GM18520 (cell line): Measurements from ENCODE around the gene IL17RD.

ENCODE experiments used
- ATAC-seq: cut with Tn5 transposase; IDR thresholded peaks from one replicate; pipeline ENCODE4 v1.9.1; 2021; ENCODE audit not compliant: unreplicated experiment

The IL17RD gene

DNA sequence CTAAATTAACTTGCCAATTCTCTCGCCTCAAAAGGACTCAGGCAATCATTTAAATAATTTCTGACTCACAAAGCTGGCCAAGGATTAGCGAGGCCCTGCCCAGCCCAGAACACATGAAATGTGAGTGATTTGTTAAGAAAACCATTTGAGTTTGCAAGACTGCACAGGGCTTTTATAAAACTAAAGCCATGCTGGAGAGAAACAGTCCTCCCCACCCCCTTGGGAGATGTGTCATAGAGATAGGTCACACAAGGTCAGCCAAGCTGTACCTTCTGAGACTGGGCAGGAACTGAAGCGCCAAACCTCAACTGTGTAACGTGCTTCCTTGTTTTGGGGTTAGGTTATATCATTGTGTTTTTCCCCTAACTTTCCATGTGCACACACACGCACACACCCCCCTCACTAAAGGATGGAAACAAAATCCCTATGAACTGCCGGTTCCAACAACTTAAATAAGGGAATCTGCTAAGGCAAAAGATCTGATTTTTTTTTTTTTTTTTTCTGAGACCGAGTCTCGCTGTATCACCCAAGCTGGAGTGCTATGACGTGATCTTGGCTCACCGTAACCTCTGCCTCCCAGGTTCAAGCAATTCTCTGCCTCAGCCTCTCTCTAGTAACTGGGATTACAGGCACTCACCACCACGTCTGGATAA lies 96.6 kb downstream of the IL17RD start:
- peak; percentile 96 for ATAC-seq

DNA sequence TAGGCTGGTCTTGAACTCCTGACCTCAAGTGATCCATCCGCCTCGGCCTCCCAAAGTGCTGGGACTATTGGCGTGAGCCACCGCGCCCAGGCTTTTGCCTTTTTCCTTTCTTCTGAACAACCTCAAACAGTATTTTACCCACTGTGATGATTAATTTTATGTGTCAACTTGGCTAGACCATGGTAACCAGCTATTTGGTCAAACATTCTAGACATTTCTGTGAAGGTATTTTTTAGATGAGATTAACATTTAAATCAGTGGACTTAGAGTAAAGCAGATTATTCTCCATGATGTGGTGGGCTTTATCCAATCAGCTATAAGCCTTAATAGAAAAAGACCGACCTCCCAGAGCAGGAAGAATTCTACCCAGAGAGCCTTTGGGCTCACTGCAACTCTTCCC lies 98.7 kb downstream of the IL17RD start:
- no peak for ATAC-seq

DNA sequence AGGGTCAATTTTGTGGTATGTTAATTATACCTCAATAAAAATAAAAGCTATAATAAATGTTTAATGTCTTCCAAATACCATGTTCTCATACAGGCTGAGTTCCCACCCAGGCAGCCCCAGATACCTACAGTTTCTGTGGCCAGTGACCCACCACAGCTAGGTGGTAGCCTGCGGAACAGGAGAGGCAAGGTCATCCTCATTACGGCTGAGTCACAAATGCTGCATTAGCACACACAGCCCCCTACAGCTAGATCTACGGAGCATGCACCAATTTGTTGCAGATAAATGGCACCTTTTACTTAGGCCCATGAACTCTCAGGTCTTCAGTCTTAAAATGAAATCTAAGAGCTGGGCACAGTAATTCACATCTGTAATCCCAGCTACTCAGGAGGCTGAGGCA lies 99.6 kb downstream of the IL17RD start:
- ATAC-seq = no peak

DNA sequence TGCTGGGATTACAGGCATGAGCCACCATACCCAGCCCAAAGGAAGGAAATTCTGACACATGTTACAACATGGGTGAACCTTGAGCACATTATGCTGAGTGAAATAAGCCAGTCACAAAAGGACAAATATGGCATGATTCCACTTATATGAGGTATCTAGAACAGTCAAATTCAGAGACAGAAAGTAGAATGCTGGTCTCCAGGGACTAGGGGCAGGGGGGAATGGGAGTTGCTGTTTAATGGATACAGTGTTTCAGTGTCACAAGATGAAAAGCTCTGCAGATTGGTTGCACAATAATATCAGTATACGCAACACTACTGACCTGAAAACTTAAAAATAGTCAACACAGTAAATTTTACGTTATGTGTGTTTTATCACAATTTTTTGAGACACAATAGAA lies 100.6 kb downstream of the IL17RD start:
- no peak for ATAC-seq

DNA sequence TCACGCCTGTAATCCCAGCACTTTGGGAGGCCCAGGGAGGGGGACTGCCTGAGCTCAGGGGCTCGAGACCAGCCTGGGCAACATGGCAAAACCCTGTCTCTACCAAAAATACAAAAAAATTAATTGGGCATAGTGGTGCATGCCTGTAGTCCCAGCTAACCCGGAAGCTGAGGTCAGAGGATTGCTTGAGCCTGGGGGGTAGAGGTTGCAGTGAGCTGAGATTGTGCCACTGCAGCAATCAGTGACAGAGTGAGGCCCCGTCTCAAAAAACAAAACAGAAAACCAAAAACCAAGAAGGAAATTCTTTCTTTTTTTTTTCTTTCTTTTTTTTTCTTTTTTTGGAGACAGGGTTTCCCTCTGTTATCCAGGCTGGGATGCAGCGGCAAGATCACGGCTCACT lies 101.2 kb downstream of the IL17RD start:
- no peak for ATAC-seq

DNA sequence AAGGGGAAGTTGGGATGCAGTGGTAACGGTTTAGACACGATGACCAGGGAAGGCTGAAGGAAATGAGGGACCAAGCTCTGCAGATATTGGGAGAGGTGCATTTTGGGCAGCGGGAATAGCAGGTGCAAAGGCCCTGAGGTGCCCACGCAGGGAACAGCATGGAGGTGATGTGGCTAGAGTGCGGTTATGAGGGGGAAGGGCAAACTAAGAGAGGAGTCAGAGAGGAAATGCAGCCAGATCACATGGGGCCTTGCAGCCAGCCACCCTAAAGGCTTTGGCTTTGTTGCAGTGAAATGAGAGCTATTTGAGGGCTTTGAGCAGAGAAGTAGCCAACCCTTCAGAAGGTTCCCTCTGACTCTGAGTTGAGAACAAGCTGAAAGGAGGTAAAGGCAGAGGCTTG lies 102.1 kb downstream of the IL17RD start:
- no peak for ATAC-seq

DNA sequence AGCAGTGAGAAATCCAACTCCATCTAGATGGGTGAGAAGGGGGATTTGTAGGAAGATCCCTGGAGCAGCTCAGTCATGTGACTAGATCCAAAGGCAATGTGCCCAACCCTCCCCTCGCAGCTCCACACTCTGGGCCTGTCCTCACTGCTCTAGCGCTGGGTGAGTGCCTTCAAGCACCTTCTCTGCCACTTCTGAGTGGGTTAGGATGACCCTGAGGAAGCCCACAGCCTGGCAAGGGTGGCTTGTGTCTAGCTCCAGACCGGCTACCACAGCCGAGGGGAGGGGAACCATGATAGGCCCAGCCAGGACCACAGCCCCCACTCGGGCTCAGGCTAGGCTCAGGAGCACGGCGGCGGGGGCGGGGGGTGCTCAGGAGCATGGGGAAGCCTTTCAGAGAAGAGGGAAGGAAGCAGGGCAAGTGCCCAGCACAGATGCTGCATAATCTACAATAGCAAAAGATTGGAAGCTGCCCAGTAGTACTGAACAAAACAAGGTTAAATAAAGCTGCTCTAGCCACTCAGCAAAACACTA lies 103.0 kb downstream of the IL17RD start:
- no peak for ATAC-seq

DNA sequence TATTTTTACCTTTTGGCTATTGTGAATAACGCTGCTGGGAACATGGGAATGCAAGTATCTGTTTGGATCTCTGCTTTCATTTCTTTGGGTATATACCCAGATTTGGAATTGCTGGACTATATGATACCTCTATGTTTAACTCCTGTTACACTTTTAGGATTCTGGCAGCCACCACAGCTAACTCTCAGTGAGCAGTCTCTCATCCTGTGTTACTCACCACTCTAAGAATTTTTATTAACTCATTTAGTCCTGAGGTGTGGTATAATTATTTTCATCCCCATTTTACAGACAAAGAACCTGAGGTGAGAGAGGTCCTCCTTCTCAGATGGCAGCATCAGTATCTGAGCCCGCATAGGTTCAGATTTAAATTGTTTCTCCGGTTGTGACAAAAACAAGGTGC lies 103.6 kb downstream of the IL17RD start:
- ATAC-seq = no peak

DNA sequence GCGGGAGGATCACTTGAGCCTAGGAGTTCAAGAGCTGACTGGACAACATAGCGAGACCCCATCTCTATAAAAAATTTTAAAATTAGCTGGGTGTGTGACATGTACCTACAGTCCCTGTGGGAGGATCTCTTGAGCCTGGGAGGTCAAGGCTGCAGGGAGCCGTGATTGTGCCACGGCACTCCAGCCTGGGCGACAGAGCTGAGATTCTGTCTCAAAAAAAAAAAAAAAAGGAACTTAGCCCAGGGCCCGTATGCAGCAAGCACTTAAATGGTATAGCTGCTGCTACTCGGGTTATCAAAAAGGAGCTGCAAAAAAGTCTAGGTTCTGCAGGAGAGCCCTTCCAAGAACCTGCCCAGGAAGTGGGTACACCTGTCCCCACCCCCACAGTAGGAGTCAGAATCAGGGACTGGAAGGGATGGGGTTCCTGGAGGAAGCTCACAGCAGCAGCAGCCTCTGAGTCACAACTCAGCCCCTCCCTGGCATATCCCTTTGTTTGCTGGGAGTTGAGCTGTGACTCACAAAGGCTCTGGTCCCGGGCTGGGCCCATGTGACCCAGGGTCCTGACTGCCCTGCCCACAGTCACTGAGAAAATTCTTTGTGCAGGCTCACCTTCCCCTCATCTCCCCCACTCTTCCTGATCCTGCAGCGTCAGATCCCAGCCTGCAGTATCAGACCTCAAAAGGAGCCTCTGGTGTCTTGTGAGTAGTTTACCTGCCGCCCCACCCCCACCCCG lies 104.9 kb downstream of the IL17RD start, which contains the start of gene SPATA12:
Gene SPATA12, plus strand, starts transcription at position 576 of the 733 bp plus-strand sequence. CDS start 13,031 bp downstream, outside the sequence.
- no peak for ATAC-seq

DNA sequence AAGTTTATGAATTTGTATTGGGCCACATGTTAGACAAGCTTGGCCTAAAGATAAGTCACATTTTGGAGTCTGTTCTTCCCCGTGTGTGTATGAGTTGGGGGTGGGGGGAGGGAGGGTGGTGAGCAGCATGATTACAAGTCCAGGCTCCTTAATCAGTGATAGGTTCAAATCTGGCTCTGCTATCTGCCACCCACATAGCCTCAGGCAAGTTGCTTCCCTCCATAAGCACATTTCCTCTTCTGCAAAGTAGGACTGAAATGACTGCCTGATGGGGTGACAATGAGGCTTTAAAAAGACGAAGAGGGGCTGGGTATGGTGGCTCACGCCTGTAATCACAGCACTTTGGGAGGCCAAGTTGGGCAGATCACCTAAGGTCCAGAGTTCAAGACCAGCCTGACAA lies 105.7 kb downstream of the IL17RD start:
- no peak for ATAC-seq

DNA sequence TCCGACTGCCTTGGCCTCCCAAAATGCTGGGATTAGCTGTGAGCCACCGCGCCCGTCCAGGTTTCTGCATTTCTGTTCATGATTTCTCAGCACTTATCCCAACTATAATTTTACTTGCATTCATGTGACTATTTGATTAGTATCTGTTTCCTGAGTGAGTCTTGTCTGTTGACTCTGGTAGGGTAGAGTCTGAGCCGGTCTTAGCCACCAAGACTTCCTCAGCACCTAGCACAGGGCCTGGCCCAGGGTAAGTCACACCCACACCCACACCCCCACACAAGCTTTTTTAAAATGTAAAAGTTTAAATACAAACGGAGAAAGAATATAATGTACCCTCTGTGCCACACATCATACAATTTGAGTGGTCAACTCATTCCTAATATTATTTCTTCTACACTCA lies 107.8 kb downstream of the IL17RD start:
- ATAC-seq = no peak

DNA sequence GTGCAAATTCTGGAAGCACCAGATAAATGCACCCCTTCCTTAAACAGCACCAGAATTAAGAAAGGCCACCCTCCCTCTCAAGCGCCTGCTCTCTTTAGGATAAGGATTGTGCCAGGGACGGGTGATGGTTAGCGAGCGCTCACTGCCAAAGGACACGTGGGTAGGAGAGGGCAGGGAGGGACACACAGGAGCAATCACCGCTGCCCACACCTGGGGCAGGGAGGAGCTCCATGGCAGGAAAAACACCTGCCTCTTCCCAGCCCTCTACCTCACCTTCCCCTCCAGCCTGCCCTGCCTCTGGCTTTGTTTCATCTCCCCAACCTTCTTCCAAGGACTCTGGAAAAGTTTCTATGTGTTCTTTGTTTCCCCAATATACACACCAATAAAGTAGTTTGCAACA lies 112.0 kb downstream of the IL17RD start:
- ATAC-seq = no peak

DNA sequence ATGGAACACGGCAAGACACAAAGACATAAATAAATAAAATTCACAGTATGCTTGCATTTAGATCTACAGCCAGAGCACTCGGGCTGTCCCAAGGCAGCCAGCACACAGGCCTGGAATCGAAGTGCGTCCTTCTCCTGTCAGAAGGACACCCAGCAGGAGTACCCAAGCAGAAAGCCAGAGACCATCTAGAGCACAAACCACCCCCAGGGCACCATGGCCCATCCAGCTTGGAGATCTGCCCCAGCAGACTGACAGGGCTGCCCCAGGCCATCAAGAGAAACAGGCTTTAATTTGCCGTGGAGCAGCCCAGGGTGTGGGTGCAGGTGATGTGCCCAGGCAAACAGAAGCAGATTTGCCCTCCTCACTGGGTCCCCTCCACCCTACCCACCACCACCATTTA lies 112.5 kb downstream of the IL17RD start:
- ATAC-seq = no peak

DNA sequence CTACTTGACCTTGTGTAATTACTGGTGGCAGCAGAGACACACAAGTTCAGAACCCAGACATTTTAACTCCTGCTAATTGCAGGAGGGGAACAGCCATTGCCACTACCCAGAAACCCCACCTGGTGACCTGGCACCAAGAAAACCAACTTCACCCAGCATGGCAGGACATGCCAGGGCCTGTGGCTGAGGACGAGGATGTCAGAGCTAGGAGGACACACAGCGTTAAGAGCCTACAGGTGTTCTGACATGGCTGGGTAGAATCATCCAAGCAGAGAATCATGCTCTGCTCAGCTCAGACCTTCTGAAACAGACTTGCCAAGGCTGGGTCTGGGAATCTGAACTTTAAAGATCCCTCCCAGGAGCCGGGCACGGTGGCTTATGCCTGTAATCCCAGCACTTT lies 116.4 kb downstream of the IL17RD start:
- ATAC-seq = no peak

DNA sequence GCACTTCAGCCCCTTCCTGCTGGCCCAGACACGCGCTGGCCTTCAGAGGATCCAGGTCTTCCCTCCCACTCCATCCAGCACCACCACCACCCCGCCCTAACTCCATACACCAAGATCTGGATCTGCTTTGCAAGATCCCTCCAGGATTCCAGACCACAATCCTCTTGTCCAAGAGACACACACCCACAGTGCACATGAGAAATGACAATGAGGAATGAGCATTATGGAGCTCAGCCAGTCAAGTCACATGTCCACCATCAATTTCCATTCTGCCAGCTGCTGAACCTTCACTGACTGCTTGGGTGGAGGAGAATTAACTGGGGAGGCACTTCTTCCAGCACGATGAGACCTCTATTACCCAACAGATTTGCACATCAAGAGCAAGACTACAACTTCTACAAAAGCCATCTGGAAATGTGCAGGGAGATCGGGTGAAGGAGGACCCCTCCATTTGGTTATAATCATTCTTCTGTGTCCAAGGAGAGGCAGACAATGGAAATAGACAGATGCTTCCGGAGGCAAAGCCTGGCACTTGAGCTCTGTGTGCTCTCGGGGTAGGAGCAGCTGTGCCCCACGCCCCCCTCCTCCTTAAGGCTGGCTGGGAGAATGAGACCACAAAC lies 117.0 kb downstream of the IL17RD start:
- no peak for ATAC-seq

DNA sequence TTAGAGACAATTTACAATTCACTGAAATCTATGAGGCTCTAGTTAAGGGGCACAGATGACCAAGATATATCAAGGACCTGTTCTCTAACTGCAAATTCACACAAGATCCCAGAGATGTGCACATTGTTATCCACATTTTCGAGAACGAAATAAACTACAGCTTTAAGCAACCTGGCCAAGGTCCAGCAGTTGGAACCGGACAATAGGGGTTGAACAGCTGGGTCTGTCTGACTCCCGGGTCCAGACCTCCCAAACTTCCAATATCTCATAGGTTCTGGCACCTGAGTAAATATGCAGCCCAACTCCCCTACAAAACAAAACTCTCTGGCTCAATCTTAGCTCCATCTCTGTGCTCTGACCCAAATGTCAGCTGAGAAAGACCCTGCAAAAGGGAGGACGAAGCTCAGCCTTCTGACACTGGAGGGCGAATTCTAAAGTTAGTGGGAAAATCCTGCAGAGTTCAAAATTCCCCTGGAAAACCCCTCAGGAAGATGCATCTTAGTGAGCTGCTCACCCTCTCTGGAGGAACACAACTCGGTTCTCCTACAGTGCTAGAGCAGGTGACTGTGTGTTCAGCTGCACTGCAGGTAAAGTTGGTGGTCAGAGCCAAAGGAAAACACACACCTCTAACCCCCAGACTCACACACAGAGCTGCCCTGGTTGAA lies 118.9 kb downstream of the IL17RD start:
- ATAC-seq = no peak

DNA sequence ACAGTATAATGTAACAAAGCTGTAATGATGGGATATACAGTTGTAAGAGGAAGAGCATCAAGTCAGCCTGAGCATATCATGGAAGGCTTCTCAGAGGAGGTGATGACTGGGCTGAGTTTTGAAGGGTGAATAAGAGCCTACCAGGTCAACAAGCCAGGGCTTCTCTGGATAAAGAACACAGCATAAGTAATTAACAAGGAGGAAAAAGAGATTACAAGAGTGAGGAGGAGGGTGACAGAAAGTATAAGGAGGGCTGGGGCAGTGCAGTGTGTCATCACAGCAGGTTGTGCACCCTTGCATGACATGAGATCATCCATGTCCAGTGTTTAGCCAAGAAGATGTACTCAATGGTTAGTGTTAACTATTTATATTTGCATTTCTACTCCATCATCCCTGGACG lies 121.6 kb downstream of the IL17RD start:
- no peak for ATAC-seq

DNA sequence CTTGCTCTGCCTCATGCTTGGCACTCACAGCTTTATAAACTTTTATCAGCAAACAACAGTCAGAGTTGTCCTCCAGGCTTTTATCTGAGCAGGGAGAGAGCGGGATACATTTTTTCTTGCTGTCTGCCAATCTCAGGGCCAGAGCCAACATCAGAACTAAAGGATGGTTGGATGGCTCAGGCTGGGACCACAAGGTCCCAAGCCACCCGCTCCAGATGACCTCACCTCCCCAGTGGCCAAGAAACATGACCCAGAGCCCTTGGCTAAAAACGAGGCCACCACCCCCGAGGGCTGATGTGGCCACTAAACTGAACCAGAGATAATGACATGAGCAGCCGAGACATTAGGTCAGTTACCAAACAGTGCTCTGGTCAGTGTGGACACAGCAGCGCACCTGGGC lies 123.5 kb downstream of the IL17RD start:
- no peak for ATAC-seq
